ENCODE measurements around the gene KIF1B.

DNA sequence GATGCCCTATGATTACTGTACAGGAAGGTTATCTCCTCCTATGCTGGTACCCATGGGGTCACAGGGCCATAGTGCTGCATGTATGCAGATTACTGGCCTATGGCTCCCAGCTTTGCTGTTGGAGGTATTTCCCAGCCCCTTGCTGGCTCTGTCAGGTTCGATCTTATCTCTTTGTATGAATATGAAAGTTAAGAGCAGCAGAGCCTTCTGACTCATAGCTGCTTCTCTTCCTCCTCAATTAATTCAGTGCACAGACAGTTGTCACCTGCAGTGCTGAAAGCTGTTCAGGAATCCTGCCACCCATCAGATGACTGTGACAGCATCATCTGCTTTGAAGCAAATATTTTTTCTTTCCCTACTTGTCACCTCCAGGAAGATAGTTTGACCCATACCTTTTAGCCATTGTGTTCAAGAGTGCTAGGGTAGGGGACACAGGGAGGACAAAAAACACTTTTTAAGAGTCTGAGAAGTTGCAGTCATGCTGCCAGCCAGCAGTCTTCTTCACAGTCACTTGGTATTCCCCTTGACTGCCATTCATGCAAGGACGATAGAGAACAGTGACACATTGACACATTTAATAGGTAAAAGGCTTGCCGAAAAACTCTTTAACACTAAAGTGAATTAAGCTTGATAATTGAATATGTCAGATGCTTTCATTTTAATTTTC, 73.1 kb downstream of the KIF1B start:
- TF ChIP-seq MAX (IDR thresholded peaks at IDR 0.05) (no peak), YY1 (IDR thresholded peaks at IDR 0.05; ENCODE audit: low read depth) (no peak)
- TF ChIP-seq, protein P1, sequence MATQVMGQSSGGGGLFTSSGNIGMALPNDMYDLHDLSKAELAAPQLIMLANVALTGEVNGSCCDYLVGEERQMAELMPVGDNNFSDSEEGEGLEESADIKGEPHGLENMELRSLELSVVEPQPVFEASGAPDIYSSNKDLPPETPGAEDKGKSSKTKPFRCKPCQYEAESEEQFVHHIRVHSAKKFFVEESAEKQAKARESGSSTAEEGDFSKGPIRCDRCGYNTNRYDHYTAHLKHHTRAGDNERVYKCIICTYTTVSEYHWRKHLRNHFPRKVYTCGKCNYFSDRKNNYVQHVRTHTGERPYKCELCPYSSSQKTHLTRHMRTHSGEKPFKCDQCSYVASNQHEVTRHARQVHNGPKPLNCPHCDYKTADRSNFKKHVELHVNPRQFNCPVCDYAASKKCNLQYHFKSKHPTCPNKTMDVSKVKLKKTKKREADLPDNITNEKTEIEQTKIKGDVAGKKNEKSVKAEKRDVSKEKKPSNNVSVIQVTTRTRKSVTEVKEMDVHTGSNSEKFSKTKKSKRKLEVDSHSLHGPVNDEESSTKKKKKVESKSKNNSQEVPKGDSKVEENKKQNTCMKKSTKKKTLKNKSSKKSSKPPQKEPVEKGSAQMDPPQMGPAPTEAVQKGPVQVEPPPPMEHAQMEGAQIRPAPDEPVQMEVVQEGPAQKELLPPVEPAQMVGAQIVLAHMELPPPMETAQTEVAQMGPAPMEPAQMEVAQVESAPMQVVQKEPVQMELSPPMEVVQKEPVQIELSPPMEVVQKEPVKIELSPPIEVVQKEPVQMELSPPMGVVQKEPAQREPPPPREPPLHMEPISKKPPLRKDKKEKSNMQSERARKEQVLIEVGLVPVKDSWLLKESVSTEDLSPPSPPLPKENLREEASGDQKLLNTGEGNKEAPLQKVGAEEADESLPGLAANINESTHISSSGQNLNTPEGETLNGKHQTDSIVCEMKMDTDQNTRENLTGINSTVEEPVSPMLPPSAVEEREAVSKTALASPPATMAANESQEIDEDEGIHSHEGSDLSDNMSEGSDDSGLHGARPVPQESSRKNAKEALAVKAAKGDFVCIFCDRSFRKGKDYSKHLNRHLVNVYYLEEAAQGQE (IDR thresholded peaks at IDR 0.05; ENCODE audit: low read depth) = no peak

All from Ishikawa (cell line).